ENCODE results near the gene ARHGDIA.

DNA sequence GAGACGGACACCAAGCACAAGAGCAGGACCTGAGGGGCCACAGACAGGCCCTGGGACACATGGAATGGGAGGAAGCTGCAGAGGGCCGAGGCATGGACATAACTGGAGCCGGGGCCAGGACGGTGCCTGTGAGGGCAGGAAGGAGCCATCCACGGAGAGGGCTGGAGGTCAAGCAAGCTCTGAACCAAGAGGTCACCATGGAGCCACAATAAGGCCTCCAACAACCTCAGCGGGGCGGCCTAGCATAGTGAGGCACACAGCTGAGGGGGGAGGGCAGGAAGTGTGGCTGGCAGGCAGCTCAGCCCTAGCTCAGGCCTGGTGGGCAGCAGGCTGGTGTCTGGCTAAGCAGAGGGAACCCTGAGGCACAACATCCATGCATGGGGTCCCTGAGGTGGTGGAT, 42.5 kb downstream of the ARHGDIA start:
- TF ChIP-seq, protein P1, sequence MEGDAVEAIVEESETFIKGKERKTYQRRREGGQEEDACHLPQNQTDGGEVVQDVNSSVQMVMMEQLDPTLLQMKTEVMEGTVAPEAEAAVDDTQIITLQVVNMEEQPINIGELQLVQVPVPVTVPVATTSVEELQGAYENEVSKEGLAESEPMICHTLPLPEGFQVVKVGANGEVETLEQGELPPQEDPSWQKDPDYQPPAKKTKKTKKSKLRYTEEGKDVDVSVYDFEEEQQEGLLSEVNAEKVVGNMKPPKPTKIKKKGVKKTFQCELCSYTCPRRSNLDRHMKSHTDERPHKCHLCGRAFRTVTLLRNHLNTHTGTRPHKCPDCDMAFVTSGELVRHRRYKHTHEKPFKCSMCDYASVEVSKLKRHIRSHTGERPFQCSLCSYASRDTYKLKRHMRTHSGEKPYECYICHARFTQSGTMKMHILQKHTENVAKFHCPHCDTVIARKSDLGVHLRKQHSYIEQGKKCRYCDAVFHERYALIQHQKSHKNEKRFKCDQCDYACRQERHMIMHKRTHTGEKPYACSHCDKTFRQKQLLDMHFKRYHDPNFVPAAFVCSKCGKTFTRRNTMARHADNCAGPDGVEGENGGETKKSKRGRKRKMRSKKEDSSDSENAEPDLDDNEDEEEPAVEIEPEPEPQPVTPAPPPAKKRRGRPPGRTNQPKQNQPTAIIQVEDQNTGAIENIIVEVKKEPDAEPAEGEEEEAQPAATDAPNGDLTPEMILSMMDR (IDR thresholded peaks at IDR 0.05) = no peak
- TF ChIP-seq POLR2A (IDR thresholded peaks at IDR 0.05) = no peak
